VCaP (cell line): Measurements from ENCODE around the gene DEPDC5.

ENCODE experiments used
- H3K27ac ChIP-seq: fragments of 450-650 bp; 2 replicates; pipeline ENCODE4 v1.5.1; 2017
- TF ChIP-seq, protein P1 (sequence below): fragments of 450-650 bp; conservative IDR thresholded peaks from 2 replicates; pipeline ENCODE4 v1.5.1; 2017; ENCODE audit warnings: mild to moderate bottlenecking, moderate library complexity

DEPDC5 gene

DNA sequence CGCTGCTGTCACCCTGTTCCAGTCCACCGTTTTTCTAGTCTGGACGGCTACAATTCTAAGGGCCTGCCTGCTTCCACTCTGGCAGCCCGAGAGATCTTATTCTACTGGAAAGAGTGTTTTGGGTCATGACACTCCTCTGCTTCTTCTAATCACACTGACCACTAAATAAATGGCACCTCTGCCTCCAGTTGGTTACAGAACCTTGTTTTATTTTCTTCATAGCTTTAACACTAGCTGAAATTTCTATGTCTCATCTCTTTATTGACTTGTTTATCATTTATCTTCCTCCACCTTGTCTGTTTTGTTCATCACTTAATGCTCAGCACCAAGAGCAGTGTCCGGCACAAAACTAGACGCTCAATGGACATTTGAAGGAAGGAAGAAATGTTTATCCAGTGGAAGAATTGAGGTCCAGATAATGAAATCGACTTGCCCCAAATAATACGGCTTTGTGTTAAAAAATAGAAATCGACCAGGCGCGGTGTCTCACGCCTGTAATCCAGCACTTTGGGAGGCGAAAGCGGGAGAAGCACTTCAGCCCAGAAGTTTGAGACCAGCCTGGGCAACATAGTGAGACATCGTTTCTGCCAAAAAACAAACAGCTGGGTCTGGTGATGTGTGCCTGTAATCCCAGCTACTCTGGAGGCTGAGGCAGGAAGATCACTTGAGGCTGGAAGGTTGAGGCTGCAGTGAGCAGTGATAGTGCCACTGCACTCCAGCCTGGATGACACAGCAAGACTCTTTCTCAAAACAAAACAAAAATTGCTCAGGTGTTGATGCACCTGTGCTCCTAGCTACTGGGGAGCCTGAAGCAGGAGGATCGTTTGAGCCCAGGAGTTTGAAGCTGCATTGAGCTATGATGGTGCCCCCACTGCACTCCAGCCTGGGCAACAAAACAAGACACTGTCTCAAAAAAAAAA is 3.2 kb upstream of the DEPDC5 start:
- TF ChIP-seq, protein P1, sequence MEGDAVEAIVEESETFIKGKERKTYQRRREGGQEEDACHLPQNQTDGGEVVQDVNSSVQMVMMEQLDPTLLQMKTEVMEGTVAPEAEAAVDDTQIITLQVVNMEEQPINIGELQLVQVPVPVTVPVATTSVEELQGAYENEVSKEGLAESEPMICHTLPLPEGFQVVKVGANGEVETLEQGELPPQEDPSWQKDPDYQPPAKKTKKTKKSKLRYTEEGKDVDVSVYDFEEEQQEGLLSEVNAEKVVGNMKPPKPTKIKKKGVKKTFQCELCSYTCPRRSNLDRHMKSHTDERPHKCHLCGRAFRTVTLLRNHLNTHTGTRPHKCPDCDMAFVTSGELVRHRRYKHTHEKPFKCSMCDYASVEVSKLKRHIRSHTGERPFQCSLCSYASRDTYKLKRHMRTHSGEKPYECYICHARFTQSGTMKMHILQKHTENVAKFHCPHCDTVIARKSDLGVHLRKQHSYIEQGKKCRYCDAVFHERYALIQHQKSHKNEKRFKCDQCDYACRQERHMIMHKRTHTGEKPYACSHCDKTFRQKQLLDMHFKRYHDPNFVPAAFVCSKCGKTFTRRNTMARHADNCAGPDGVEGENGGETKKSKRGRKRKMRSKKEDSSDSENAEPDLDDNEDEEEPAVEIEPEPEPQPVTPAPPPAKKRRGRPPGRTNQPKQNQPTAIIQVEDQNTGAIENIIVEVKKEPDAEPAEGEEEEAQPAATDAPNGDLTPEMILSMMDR = no peak

DNA sequence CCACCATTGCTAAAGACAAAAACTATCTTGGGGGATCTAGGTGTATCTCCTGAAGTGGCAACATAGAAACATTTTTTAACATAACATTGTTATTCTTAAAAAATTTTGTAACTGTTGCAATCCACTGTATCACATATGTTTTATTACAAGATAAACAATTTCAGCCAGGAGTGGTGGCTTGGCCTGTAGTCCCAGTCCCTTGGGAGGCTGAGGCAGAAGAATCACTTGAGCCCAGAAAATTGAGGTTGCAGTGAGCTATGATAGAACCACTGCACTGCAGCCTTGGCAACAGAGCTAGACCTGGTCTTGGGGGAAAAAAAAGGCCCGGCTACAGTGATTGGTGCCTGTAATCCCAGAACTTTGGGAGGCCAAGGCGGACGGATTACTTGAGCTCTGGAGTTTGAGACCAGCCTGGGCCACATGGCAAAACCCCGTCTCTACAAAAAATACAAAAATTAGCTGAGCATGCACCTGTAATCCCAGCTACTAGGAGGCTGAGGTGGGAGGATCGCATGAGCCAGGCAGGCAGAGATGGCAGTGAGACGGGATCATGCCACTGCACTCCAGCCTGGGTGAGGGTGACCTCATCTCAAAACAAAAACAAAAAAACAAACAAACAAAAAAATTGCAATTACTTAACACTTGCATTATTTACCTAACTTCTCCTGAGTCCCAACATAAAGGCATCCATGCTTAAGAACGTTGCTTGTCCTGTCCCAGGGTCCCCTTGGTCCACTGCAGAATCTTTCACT is 1.5 kb upstream of the DEPDC5 start:
- peak overlapping the region; percentile 95 for H3K27ac ChIP-seq
- TF ChIP-seq, protein P1 = no peak

More for the DNA sequence above, 3.2 kb upstream of the DEPDC5 start:
- H3K27ac ChIP-seq = peak overlapping the region; percentile 91

DNA sequence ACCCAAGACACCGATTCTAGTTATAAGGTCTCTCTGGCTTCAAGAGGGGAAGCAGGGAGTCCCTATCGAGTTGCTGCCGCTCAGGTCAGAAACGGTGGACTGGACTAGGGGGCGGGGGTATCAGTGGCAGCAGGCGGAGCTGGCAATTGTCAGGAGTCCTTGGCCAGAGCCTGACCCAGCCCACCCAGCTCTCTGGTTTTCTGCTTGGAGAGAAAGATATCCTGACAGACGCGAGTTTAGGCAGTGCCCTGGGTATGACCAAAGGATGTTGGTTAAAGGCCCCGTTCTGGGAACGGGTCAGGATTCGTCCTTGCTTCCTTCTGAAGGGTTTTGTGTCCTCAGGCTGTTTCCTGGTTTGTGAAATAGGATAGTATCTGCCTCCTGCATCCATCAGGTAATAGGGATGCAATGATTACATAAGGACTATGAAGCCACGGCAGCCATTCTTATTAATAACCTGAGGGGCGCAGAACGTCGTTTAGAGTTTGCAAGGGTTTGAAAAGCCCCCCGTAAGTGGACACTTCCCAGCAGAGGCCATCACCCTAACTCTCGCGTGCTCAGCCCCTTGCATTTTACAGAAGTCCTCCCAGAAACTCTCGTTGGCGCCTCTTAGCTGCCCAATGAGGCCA is 700 bp upstream of the DEPDC5 start:
- TF ChIP-seq, protein P1 = no peak
- H3K27ac ChIP-seq = peak overlapping the region; percentile 95

DNA sequence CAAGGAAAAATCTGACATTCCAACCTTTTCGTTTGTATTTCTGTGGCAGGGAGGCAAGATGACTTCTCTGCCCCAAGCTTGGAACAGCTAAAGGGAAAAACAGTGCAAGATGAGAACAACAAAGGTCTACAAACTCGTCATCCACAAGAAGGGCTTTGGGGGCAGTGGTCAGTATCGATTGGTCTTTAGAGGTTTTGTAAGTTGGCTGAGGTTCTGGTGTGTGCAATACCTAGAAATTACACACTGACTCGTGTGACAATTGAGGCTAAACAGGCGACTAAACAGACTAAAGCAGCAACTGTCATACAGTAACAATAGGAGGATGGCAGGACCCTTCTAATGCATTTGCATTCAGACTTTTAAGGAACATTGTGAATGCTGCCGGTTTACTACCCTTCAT is 994 bp downstream of the DEPDC5 start:
- peak overlapping the region; percentile 95 for H3K27ac ChIP-seq
- TF ChIP-seq, protein P1 = no peak

DNA sequence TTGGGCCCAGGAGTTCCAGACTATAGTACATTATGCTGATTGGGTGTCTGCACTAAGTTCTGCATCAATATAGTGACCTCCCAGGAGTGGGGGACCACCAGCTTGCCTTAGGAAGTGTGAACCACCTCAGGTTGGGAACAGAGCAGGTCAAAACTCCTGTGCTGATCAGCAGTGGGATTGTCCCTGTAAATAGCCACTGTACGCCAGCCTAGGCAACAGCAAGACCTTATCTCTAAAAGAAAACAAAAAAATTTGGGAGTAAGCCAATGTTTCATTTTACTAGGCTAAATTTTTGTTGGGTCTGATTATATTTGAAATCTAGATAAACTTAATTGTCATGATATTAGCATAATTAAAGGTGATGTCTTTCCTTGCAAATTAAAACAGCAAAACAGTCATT is 3.4 kb downstream of the DEPDC5 start:
- H3K27ac ChIP-seq = peak overlapping the region; percentile 95
- TF ChIP-seq, protein P1 = no peak

DNA sequence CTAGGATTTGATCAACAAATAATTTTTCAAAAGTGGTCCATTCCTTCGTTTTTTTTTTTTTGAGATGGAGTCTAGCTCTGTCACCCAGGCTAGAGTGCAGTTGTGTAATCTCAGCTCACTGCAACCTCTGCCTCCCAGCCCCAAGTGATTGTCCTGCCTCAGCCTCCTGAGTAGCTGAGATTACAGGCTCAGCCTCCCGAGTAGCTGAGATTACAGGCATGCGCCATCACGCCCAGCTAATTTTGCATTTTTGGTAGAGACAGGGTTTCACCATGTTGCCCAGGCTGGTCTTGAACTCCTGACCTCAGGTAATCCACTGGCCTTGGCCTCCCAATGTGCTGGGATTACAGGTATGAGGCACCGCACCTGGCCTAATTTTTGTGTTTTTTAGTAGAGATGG is 5.0 kb downstream of the DEPDC5 start:
- H3K27ac ChIP-seq = peak overlapping the region; percentile 95

DNA sequence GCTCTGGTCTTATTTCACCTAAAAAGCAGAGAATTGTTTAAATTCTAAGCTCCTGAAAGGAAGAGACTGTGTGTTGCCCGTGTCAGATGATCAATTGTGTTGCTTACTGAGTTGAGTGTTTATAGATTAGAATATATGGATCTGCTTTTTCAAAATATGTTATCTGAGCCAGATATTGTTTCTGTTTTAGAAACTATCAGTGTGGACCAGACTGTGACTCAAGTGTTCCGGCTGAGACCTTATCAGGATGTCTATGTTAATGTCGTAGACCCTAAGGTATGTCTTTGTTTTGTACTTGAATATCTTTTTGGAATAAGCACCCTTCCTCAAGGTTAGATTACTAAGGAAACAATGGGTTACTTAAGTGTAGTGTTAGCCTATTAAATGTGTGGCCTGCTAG is 11.0 kb downstream of the DEPDC5 start:
- no peak overlapping the region for H3K27ac ChIP-seq
- TF ChIP-seq, protein P1 = no peak
